K562 (cell line): ENCODE data around the gene TPK1. TPM values are rescaled to one million over a fixed set of nuclear protein-coding genes. Genes with fewer than 3 reads are reported as not detected.

Source experiments
- ATAC-seq: fragments of 200-7000 bp; cut with Tn5 transposase; 3 replicates; pipeline ENCODE4 v1.9.1; 2020; ENCODE audit warnings: moderate library complexity
- BruUV-seq: library from RNA; stranded (reverse); fragments of 400-500 nt; replicated peaks from 2 replicates; lab custom pipeline; 2021; lab: Mats Ljungman, UMichigan
- CTCF ChIA-PET: fragments of 300-600 bp; formaldehyde crosslinking; extraction: SDS; loops from one replicate; lab custom pipeline; 2021; ENCODE audit warnings: low intra/inter-chr PET ratio; lab: Yijun Ruan, JAX
- POLR2A ChIA-PET: fragments of 300-600, 350-650 bp; sonication (Branson Sonifier 250); formaldehyde crosslinking; extraction: SDS; loops from one replicate; lab custom pipeline; 2021; ENCODE audit warnings: antibody characterized with exemption, inconsistent platforms; lab: Yijun Ruan, JAX
- DNase-seq, 4 experiments: peaks; one replicate each; pipeline versions ENCODE4 v3.0.0 to v3.0.0-alpha.2; 2011 to 2018; ENCODE audit warnings: low spot score in 3 of 4, mixed read lengths in 3 of 4; ENCODE audit errors: extremely low read depth in 1 of 4
- FAIRE-seq: peaks from 2 replicates; lab custom pipeline; 2011; peaks lifted over from hg19 to GRCh38; lab: Jason Lieb, UNC
- H2AFZ ChIP-seq: 2 replicates; pipeline ENCODE4 v1.6.0; 2011; ENCODE audit warnings: low read depth, low read length, control low read depth, inconsistent platforms
- H3K27ac ChIP-seq: fragments of 200-600 bp; 3 replicates; pipeline ENCODE4 v1.8.0; 2011; ENCODE audit warnings: low read depth, mild to moderate bottlenecking, control low read depth, inconsistent platforms, low read length, moderate library complexity, mixed read lengths; ENCODE audit errors: extremely low read depth
- H3K27me3 ChIP-seq, 2 experiments: fragments of 300-600 bp in 1 of 2; 2 replicates in 1 of 2; 3 replicates in 1 of 2; pipeline versions ENCODE4 v1.6.0 to v1.8.0; 2011; ENCODE audit warnings: inconsistent platforms in 2 of 2, low read length in 2 of 2, mild to moderate bottlenecking in 1 of 2, mixed read lengths in 1 of 2, moderate library complexity in 1 of 2; ENCODE audit not compliant: control insufficient read depth in 2 of 2, insufficient read depth in 2 of 2
- H3K36me3 ChIP-seq: fragments of 300-600 bp; 3 replicates; pipeline ENCODE4 v1.8.0; 2011; ENCODE audit warnings: mild to moderate bottlenecking, low read length, inconsistent platforms; ENCODE audit not compliant: control insufficient read depth, insufficient read depth
- H3K4me1 ChIP-seq, 2 experiments: fragments of 200-600 bp in 1 of 2; replicated peaks in 1 of 2; 2 replicates in 1 of 2; 3 replicates in 1 of 2; pipeline versions ENCODE4 v1.5.1 to v1.8.0; 2011; ENCODE audit warnings: inconsistent platforms in 2 of 2, low read length in 2 of 2, mild to moderate bottlenecking in 1 of 2, mixed read lengths in 1 of 2, moderate library complexity in 1 of 2; ENCODE audit not compliant: control insufficient read depth in 2 of 2, insufficient read depth in 2 of 2
- H3K4me2 ChIP-seq: 2 replicates; pipeline ENCODE4 v1.6.1; 2011; ENCODE audit warnings: low read length, control low read depth, inconsistent platforms, mixed read lengths; ENCODE audit not compliant: insufficient read depth
- H3K4me3 ChIP-seq: fragments of 200-600 bp; sonication (generic), shearing (Covaris generic); 2 replicates; pipeline ENCODE4 v1.5.1; 2016; ENCODE audit warnings: control low read depth, inconsistent platforms
- H3K79me2 ChIP-seq: fragments of 200-600 bp; 3 replicates; pipeline ENCODE4 v1.8.0; 2011; ENCODE audit warnings: low read length, inconsistent platforms; ENCODE audit not compliant: control insufficient read depth, insufficient read depth
- H3K9ac ChIP-seq, 2 experiments: 2 replicates each; pipeline versions ENCODE4 v1.6.0 to v1.6.1; 2011; ENCODE audit warnings: low read depth in 2 of 2, low read length in 2 of 2, control low read depth in 1 of 2, inconsistent platforms in 1 of 2, mild to moderate bottlenecking in 1 of 2, mixed read lengths in 1 of 2; ENCODE audit not compliant: insufficient read depth in 1 of 2
- H3K9me1 ChIP-seq: one replicate; pipeline ENCODE4 v1.6.0; 2011; ENCODE audit warnings: inconsistent platforms, mild to moderate bottlenecking, low read length, moderate library complexity; ENCODE audit not compliant: control insufficient read depth, insufficient read depth
- H3K9me3 ChIP-seq: replicated peaks from 2 replicates; pipeline ENCODE4 v1.5.1; 2011; ENCODE audit warnings: low read depth, low read length, inconsistent platforms; ENCODE audit not compliant: control insufficient read depth, insufficient read depth
- H4K20me1 ChIP-seq: replicated peaks from 2 replicates; pipeline ENCODE4 v1.6.1; 2011; ENCODE audit warnings: low read length, inconsistent platforms, mixed read lengths; ENCODE audit not compliant: control insufficient read depth, insufficient read depth
- DNMT1 ChIP-seq: fragments of 450-650 bp; IDR thresholded peaks from 2 replicates; pipeline ENCODE4 v1.6.1; 2016; ENCODE audit warnings: antibody characterized with exemption, mild to moderate bottlenecking
- KDM4B ChIP-seq, 2 experiments: fragments of 450-650 bp in 1 of 2; sonication (generic) in 1 of 2; IDR thresholded peaks; 2 replicates each; pipeline ENCODE4 v1.6.1; 2016 to 2017; ENCODE audit warnings: borderline replicate concordance in 2 of 2, antibody characterized with exemption in 1 of 2, low read depth in 1 of 2, mild to moderate bottlenecking in 1 of 2
- MCM7 ChIP-seq, 2 experiments: fragments of 450-650 bp; IDR thresholded peaks; 2 replicates each; pipeline ENCODE4 v1.6.1; 2016 to 2018
- PHF21A ChIP-seq: fragments of 450-650 bp; IDR thresholded peaks from 2 replicates; pipeline ENCODE4 v1.6.1; 2017; ENCODE audit warnings: low read depth, borderline replicate concordance
- RBM34 ChIP-seq: fragments of 200-400 bp; formaldehyde crosslinking; IDR thresholded peaks from 2 replicates; pipeline ENCODE4 v1.6.1; 2018; ENCODE audit warnings: low read length, borderline replicate concordance; ENCODE audit not compliant: insufficient read depth
- RBM39 ChIP-seq: fragments of 200-400 bp; formaldehyde crosslinking; optimal IDR thresholded peaks from 2 replicates; pipeline ENCODE3; 2018; ENCODE audit warnings: low read depth, low read length
- ZNF324 ChIP-seq: fragments of 250-450 bp; sonication (Bioruptor Pico); IDR thresholded peaks from 2 replicates; pipeline ENCODE4 v1.4.0; 2020; ENCODE audit warnings: mild to moderate bottlenecking
- ZNF347 ChIP-seq: fragments of 450-650 bp; formaldehyde crosslinking; IDR thresholded peaks from 2 replicates; pipeline ENCODE4 v1.4.0; 2020; ENCODE audit warnings: low read depth, mild to moderate bottlenecking, moderate library complexity
- ZNF431 ChIP-seq: sonication (generic); formaldehyde crosslinking; IDR thresholded peaks from 2 replicates; pipeline ENCODE4 v1.8.0; 2022; ENCODE audit warnings: mild to moderate bottlenecking, missing genetic modification reagents
- ZNF586 ChIP-seq: fragments of 450-650 bp; formaldehyde crosslinking; conservative IDR thresholded peaks from 2 replicates; pipeline ENCODE4 v1.4.0; 2020; ENCODE audit warnings: mild to moderate bottlenecking, moderate library complexity
- WGBS: fragments of 100-300 bp; shearing (Covaris generic); methylation state at CpG from one replicate; pipeline ENCODE4 v1.1.6; 2016; ENCODE audit warnings: low coverage, mixed read lengths; ENCODE audit not compliant: insufficient coverage; ENCODE audit errors: missing lambda C conversion rate; 5-methylcytosine and 5-hydroxymethylcytosine counted together
- in situ Hi-C: fragments of 300-500 bp; cut with MboI; formaldehyde crosslinking; loops from 4 replicates; pipeline ENCODE4 v1.15.0; 2018; ENCODE audit warnings: inconsistent platforms, mixed read lengths
- intact Hi-C: fragments of 100-400 bp; cut with micrococcal nuclease; formaldehyde crosslinking; loops from 2 replicates; pipeline ENCODE4 v1.14.2; 2022
- polyA plus RNA-seq, 8 experiments: library from polyadenylated mRNA; depleted of rRNA in 4 of 8; stranded (reverse) in 5 of 8; unstranded in 3 of 8; fragments of >200 nt; fragmentation: Nextera tagmentation in 2 of 8; fragmentation: Illumina TruSeq in 1 of 8; extraction: Ambion mirVana in 2 of 8; extraction: Trizol in 1 of 8; gene quantifications; 2 replicates each; pipeline versions ENCODE4 v1.2.1 to v1.2.3, GENCODE V29; 2011 to 2014; ENCODE audit warnings: inconsistent platforms in 1 of 8, missing spikeins in 1 of 8
- total RNA-seq, 7 experiments: library from RNA; depleted of rRNA in 6 of 7; stranded (reverse); fragments of >200 nt in 6 of 7; fragmentation: Illumina TruSeq in 2 of 7; extraction: Trizol in 2 of 7; gene quantifications; 2 replicates each; pipeline versions ENCODE4 v1.2.1 to v1.2.3, GENCODE V29; 2011 to 2021; ENCODE audit warnings: low replicate concordance in 1 of 7
- TF ChIP-seq, protein P1 (sequence below): fragments of 250-450 bp; sonication (Bioruptor Pico); IDR thresholded peaks from 2 replicates; pipeline ENCODE4 v1.5.0; 2021

TPK1 gene
- total and polyA plus RNA-seq, 9 of the 15 experiments (the other 6 are each of a cell fraction or from before 2014, with no cell fraction given): 5.1 to 16.2 (median 9.2) TPM

DNA sequence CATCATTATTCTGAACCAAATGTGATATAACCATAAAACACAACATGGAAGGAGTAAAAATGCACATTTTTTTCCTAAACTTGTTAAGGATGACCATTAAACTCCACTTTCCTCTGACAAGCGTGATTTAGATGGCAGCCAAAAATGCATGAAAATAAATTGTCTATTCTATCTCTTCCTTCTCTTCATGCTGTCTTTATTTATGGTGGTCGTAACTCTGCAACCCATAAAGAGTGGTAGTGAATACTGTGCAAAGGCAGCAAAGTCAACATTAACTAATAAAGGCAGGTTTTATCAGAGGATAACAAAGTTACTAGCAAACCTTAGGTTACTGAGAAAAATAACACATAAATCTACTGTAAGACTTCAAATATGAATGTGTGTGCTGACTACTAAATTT is 106.6 kb downstream of the TPK1 start:
- WGBS: 2% methylated on average over 2 of the region's 2 CpGs
- no peak overlapping the region for H3K27ac ChIP-seq
- no peaks in the 10 kb centered on the region for H3K4me1 ChIP-seq
- H3K9ac ChIP-seq: no peak overlapping the region
- in situ Hi-C loops: no loop called here
- no peaks in the 10 kb centered on the region for H3K9me1 ChIP-seq
- H3K36me3 ChIP-seq: no peaks in the 10 kb centered on the region
- ChIA-PET POLR2A (no interaction called here), CTCF (no interaction called here)
- intact Hi-C loops: no loop called here
- H3K9me3 ChIP-seq: no peaks in the 10 kb centered on the region
- no TSS peak for BruUV-seq
- H3K4me2 ChIP-seq: no peak overlapping the region
- H4K20me1 ChIP-seq: no peaks in the 10 kb centered on the region
- no peaks in the 10 kb centered on the region for H3K27me3 ChIP-seq
- H3K79me2 ChIP-seq: no peaks in the 10 kb centered on the region
- TF ChIP-seq ZNF347 (CRISPR knock-in tag) (no peak), KDM4B (IDR thresholded peaks at IDR 0.05; ENCODE audit: borderline replicate concordance in 2 of 2, low read depth in 1 of 2) (no peak), ZNF324 (no peak), ZNF431 (no peak), RBM34 (no peak), ZNF586 (CRISPR knock-in tag) (no peak), RBM39 (no peak), MCM7 (IDR thresholded peaks at IDR 0.05) (no peak), DNMT1 (no peak), PHF21A (no peak)
- TF ChIP-seq, protein P1, sequence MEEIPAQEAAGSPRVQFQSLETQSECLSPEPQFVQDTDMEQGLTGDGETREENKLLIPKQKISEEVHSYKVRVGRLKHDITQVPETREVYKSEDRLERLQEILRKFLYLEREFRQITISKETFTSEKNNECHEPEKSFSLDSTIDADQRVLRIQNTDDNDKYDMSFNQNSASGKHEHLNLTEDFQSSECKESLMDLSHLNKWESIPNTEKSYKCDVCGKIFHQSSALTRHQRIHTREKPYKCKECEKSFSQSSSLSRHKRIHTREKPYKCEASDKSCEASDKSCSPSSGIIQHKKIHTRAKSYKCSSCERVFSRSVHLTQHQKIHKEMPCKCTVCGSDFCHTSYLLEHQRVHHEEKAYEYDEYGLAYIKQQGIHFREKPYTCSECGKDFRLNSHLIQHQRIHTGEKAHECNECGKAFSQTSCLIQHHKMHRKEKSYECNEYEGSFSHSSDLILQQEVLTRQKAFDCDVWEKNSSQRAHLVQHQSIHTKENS (CRISPR knock-in tag): no peak
- no peak overlapping the region for H3K4me3 ChIP-seq
- H2AFZ ChIP-seq: no peak overlapping the region
- FAIRE-seq (no peak), DNase-seq (no peak), ATAC-seq (no peak)
